Islet of Langerhans (tissue), 1 donor: ENCODE measurements around the gene PRAC1.

Experiments used
- FAIRE-seq: peaks from one replicate; lab custom pipeline; 2011; peaks lifted over from hg19 to GRCh38; lab: Jason Lieb, UNC

The PRAC1 gene

GRCh38 chr17:48746916-48747444 is 24.7 kb upstream of the PRAC1 start:
- no peak for FAIRE-seq

DNA sequence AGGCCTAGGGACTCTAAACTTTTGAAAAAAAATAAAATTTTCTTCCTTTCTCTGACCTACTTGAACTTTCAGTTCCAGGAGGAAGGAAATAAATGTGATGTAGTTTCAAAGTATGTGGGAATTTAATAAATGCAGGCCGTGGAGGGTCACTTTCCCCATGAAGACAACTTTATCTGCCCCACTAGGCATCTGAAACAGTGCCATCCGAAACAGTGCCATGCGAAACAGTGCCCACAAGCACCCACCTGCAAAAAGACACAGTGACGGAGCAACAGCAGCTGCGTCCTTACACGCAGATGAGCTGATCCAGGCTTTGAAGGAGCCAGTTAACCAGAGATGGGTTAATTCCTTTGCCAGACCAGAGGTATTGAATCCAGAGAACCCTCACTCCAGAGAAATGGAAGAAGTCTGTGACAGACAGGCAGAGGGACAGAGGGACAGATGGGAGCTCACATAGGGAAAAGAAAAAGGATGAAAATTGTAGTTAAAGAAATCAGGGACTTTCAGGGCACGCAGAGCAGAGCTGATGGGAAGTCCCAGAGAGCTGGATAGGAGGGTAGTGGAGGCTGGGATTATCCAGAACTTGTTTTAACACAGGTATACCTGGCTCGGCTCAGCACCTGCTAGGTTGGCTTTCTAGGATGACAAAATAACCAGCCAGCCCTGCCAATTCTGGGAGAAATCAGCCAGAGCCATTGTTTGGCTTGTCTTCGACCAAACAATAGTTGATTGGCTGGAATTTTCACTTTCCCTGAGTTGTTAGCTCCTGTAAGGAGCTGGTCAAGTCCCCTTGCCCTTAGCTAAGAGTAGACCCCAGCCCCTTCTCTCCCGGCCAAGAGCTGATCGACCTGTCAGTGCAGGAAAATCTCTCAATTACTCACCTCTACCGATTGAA is 23.3 kb upstream of the PRAC1 start:
- no peak for FAIRE-seq

DNA sequence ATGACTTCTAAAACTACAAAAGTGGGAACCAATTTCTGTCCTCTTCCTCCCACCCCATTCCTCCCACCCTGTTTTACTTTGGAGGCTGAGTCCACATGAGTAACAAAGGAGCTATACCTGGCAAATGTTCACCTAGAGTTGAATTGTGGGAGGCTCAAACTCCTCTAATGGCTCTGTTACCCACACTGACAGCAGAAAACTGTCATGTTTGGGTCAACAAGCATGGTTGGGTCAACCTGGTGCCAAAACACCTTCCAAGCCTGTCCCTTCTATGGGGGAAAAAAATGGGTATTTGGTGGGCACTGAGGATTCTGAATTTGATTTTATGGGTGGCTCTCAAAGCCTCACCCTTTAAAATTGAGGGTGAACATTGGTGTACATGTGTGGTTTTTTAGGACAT is 18.2 kb upstream of the PRAC1 start:
- FAIRE-seq: no peak

- FAIRE-seq: no peak
Measured at GRCh38 chr17:48738803-48739526, 16.6 kb upstream of the PRAC1 start.

DNA sequence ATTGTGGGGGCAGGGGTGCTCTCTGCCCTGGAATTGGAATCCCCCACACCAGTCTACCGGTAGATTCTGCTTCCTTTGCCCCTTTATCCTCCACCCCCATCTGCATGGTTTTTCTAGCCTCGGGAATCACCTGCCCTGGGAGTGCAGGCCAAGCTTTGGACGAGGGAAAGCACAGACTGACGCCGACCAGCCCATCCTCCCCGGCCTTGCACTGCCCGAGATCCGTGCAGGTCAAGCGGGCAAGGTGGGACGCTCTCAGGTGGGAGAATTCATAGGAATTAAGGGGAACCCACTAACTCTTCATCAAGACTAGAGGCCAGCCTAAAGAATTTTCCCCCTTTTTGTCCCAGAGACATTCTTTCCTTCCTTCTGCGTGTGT is 16.1 kb upstream of the PRAC1 start:
- no peak for FAIRE-seq

- no peak for FAIRE-seq
Measured at GRCh38 chr17:48737330-48738043, 15.2 kb upstream of the PRAC1 start.

GRCh38 chr17:48735062-48735351 is 12.7 kb upstream of the PRAC1 start:
- FAIRE-seq: no peak

- FAIRE-seq: no peak
Measured at GRCh38 chr17:48734333-48735061, 12.2 kb upstream of the PRAC1 start.

- no peak for FAIRE-seq
Measured at GRCh38 chr17:48733632-48734328, 11.5 kb upstream of the PRAC1 start.

DNA sequence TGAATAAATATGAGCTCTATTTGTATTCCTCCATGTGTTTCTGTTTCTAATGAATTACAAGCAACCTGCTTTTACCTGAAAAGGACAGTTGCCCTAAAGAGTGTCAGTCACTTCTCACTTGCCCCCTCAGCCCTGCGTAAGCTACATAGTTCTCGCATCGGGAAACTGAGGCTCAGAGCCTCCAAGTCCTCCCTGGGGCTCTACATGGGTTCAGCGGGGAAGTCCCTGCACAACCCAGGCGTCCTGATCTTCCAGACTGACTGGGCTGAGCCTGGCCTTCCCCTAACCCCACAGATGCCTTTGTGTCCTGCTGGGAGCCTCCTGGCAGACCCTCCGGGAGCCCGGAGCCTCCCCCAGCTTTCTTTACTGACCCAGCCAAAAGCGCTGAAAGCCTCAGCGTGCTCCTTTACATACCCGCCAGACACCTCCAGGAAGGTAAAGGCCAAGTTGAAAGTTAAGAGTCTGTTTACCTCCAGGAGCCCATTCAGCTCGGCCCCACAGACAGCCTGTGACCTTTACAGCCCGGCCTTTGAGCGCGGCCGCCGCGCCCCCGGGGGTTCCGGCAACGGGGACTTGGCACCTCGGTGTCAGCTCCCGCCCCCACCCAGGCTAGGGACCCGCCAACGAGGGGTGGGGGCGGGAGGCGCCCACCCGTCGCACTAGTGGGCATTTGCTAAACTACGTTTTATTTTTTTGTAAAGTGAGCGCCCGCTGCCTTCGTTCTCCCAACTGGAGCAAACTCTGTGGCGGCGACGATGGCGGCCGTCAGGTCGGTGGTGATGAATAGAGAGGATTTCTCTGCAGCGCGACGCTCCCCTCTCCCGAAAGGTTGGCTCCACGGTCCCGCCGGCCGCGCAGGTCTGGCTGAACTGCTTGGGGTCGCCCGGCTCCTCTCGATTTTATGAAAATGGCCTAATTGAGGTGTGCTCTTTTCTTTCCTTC is 10.6 kb upstream of the PRAC1 start:
- FAIRE-seq: no peak

GRCh38 chr17:48731355-48731754 is 9.0 kb upstream of the PRAC1 start:
- no peak for FAIRE-seq

DNA sequence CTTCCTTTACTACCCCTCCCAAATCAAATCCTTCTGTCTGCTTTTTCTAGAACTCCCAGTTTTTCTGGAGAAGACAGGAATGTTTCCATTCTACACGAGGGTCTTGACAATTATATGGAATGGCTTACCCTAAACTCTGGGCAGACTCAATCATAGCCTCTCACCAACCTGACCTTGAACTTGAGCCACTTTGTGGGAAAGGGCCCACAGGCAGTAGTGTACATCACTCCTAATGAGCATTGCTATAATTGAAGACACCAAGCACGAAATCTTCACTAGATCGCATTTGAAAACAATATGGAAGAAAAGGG is 7.9 kb upstream of the PRAC1 start:
- FAIRE-seq: no peak

DNA sequence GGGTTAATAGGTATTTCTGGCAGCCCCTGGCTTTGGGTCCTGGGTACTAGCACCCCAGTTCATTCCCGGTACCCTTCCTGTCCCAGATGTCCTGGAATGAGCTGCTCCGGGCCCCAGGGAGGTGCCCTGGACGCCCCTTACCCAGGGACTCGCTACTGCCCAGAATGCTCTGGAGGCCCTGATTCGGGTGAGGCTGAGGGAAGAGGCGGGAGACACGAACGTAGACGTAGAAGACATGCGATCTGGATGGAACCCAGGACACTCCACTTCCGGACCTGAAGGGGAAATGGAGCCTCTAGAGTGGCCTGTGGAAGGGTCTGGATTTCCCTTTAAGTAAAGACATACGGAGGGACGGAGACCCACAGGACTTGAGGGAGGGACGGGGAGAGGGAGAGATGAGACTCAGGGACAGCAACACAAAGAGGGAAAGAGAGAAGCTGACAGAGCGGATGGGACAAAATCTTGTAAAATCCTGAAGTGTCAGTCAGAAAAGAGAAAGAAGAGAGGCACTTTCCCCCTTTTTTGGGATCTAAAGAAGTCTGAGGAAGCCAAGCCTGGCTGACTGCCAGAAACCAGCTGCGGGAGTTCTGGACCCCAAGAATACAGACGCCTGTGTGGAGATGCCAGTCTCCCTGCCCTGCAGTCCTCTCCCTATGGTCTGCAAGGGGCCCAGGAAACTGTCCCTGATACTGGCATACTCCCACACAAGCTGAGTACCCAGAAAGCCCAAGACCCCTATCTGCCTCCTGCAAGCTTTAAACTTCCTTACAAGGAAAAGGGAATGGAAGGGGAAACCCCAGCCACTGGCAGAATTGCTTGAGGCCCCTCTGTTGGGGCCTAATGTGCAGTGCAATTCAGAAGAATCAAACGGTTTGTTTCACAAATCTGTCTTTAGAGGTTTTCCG is 7.3 kb upstream of the PRAC1 start:
- FAIRE-seq: no peak

GRCh38 chr17:48728232-48729231 is 6.2 kb upstream of the PRAC1 start, which contains the start of gene HOXB13:
Gene HOXB13, minus strand, starts transcription at chr17:48728750. Its CDS starts 157 bp downstream, at chr17:48728593.
- FAIRE-seq: no peak

DNA sequence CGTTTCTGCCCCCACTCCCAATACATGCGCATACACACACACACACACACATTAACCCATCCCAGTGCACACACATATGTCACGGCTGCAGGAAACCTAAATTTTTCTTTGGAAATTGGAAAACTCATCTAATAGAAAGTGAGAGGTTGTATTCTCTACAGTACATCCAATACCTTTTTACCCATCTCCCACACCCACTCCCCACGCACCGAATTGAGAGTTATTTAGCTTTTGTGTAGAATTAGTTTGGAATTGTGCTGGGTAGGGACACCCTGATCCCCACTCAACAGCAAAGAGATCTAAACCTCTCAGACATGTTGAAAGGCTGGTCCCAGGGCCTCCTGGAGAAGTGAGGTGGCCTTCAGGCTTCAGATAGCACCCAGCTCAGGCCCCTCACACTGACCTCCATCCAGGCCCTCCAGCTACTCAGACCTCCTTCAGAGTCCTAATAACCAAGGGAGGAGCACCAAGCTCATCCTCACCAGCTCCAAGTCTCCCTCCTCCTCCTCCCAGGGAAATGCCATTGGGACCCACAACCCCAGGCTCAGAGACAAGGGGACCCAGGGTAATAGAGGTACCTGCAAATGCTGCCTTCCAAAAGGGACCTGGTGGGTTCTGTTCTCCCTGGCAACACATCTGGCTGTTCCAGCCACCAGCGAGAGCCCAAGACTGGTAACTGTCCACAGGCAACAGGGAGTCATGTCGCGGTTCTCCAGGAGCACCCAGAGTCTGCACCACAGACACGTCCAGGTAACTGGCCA is 5.3 kb upstream of the PRAC1 start:
- FAIRE-seq: no peak

DNA sequence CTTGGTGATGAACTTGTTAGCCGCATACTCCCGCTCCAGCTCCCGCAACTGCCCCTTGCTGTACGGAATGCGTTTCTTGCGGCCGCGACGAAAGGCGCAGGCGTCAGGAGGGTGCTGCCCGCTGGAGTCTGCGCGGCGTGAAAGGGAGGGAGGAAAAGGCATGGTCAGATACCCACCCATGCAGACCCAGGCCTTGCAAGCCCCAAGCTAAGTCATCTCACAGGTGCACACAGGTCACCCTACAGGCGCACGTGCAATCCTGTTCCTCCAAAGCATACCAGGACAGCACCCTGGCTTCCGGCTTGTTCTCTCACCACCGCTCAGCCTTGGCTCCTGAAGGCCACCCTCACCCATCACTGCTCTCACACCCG is 4.6 kb upstream of the PRAC1 start:
- no peak for FAIRE-seq

DNA sequence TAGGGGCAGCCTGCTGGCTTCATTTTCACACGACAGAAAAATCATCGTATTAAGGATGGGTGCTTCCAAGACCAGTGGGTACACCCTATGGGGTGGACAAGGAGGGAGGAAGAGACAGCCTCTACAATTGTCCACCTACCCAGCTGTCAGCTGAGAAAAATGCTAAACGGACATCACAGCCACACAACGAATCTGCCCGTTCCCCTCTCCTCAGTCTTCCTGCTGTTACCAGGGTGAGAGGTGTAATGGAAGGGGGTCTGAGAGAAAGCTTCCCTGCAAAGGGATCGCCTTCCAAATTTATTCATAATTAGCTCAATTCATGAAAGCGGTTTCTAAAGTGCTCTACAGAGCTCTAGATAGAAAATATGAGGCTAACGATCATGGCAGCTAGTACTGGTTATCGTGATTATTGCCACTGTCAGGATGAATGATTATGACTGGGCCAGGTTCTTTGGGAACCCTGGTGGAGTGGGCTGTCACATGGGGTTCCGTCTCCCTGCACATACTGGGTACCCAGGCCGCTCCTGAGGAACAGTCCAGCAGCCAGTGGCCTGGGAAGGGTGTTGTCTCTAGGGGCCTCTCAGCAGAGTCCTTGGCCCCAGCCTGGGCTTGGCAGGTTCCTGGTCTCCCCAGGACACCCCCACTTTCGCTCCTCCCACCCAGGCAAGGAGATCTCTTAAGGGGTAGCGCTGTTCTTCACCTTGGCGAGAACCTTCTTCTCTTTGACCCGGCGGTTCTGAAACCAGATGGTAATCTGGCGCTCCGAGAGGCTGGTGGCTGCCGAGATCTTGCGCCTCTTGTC is 4.0 kb upstream of the PRAC1 start:
- no peak for FAIRE-seq
